ENCODE results near the gene DHPS.
A peak's percentile ranks its signal among the peaks of the same experiment; 100 is the strongest.

Gene DHPS

DNA sequence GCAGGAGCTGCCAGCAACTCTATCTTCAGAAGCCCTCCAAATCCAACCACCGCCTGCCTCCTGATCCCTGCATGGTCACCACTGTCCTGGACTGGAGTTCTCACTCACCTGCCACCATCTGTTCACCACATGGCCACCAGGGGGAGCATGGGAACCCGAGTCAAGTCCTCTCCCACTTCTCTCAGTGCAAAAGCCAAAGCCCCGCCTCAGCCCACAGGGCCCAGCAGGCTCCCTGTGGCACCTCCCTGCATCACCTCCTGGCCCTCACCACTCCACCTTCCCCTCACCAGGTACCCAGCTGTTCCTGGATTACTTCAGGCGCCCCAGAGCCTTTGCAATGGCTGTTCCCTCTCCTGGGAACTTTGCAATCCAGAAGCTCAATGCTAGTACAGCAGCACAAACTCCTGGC is 5.3 kb downstream of the DHPS start:
- Histone ChIP-seq H3K27ac (peak overlapping the region; percentile 2), H2AFZ (no peak overlapping the region), H3K36me3 (ENCODE audit: control insufficient read depth, insufficient read depth, low read length) (no peaks in the 10 kb centered on the region), H3K9me3 (ENCODE audit: control insufficient read depth, low read length) (no peaks in the 10 kb centered on the region), H3K4me1 (peaks cover 4% of the 10 kb centered on the region), H3K79me2 (peaks cover 2% of the 10 kb centered on the region), H3K4me3 (ENCODE audit: low read depth, low read length) (no peak overlapping the region), H3K27me3 (ENCODE audit: control insufficient read depth, insufficient read depth, low read length) (no peaks in the 10 kb centered on the region), H3K9ac (no peak overlapping the region), H3K4me2 (ENCODE audit: low read length) (no peak overlapping the region)
- TF ChIP-seq, protein P1, sequence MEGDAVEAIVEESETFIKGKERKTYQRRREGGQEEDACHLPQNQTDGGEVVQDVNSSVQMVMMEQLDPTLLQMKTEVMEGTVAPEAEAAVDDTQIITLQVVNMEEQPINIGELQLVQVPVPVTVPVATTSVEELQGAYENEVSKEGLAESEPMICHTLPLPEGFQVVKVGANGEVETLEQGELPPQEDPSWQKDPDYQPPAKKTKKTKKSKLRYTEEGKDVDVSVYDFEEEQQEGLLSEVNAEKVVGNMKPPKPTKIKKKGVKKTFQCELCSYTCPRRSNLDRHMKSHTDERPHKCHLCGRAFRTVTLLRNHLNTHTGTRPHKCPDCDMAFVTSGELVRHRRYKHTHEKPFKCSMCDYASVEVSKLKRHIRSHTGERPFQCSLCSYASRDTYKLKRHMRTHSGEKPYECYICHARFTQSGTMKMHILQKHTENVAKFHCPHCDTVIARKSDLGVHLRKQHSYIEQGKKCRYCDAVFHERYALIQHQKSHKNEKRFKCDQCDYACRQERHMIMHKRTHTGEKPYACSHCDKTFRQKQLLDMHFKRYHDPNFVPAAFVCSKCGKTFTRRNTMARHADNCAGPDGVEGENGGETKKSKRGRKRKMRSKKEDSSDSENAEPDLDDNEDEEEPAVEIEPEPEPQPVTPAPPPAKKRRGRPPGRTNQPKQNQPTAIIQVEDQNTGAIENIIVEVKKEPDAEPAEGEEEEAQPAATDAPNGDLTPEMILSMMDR (IDR thresholded peaks at IDR 0.05): peak; percentile 86

DNA sequence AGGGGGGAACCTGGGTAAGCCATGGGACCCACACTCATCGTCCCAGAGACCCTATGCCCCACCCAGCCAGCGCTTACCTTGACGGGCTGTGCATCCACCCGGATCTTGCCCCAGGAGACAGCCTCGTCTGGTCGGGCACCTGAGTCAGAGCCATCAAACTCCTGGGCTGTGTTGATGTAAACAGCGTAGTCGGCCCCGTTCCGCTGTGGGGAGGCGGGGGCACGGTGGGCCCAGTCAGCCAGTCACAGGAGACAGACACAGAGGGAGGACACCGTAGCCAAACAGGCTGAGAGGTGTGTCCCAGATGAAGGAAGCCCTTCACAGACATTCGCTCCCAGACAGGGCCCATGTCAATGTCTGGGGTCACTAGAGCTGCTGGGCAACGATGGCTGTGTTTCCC is 5.7 kb downstream of the DHPS start:
- Histone ChIP-seq H3K9ac (no peak overlapping the region), H3K36me3 (ENCODE audit: control insufficient read depth, insufficient read depth, low read length) (no peaks in the 10 kb centered on the region)
- TF ChIP-seq, protein P1 (IDR thresholded peaks at IDR 0.05): no peak

DNA sequence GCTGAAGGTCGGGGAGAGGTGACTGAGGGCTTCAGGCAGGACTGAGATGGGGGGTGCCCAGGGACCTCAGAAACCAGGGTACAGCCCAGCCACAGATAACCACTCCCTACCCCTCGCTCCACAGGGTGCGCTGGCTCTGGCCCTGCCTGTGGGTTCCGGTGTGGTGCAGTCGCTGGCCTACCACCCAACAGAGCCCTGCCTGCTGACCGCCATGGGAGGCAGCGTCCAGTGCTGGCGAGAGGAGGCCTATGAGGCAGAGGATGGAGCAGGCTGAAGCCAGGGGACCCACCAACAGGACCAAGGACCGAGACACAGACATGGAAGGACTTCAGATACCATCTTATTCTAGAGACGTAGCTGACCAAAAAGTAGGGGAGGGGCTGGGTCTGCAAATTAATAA is 6.3 kb downstream of the DHPS start:
- no peaks in the 10 kb centered on the region for H3K36me3 ChIP-seq (ENCODE audit: control insufficient read depth, insufficient read depth, low read length)

More for the DNA sequence above, 5.7 kb downstream of the DHPS start:
- Histone ChIP-seq H3K4me1 (peaks cover 4% of the 10 kb centered on the region), H3K4me2 (ENCODE audit: low read length) (no peak overlapping the region), H2AFZ (no peak overlapping the region), H3K79me2 (peaks cover 2% of the 10 kb centered on the region), H3K27me3 (ENCODE audit: control insufficient read depth, insufficient read depth, low read length) (no peaks in the 10 kb centered on the region), H3K9me3 (ENCODE audit: control insufficient read depth, low read length) (no peaks in the 10 kb centered on the region), H3K27ac (no peak overlapping the region), H3K4me3 (ENCODE audit: low read depth, low read length) (no peak overlapping the region)

DNA sequence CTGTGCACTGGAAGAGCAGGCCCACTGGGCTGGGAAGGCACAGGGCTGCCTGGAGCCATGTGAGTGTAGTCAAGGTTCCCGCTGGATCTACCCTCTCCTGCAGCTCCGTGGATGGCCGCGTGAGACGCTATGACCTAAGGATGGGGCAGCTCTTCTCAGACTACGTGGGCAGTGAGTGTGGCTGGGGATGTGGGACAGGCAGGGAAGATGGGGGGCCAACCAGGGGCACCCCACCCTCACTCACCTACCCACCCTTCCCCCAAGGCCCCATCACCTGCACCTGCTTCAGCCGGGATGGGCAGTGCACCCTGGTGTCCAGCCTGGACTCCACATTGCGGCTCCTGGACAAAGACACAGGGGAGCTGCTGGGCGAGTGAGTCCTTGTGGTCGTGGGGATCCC is 8.9 kb downstream of the DHPS start:
- no peak overlapping the region for H2AFZ ChIP-seq
- no peak overlapping the region for H3K4me2 ChIP-seq (ENCODE audit: low read length)
- peaks cover 11% of the 10 kb centered on the region for H3K4me1 ChIP-seq
- H3K27me3 ChIP-seq (ENCODE audit: control insufficient read depth, insufficient read depth, low read length): no peaks in the 10 kb centered on the region
- H3K9me3 ChIP-seq (ENCODE audit: control insufficient read depth, low read length): no peaks in the 10 kb centered on the region
- H3K36me3 ChIP-seq (ENCODE audit: control insufficient read depth, insufficient read depth, low read length): no peaks in the 10 kb centered on the region
- peaks cover 5% of the 10 kb centered on the region for H3K79me2 ChIP-seq
- no peak overlapping the region for H3K27ac ChIP-seq
- no peak overlapping the region for H3K9ac ChIP-seq
- H3K4me3 ChIP-seq (ENCODE audit: low read depth, low read length): no peak overlapping the region
- TF ChIP-seq, protein P1 (IDR thresholded peaks at IDR 0.05): no peak

More for the DNA sequence above, 6.3 kb downstream of the DHPS start:
- no peaks in the 10 kb centered on the region for H3K27me3 ChIP-seq (ENCODE audit: control insufficient read depth, insufficient read depth, low read length)
- H3K9me3 ChIP-seq (ENCODE audit: control insufficient read depth, low read length): no peaks in the 10 kb centered on the region
- peaks cover 5% of the 10 kb centered on the region for H3K79me2 ChIP-seq
- no peak overlapping the region for H3K4me2 ChIP-seq (ENCODE audit: low read length)
- H3K27ac ChIP-seq: no peak overlapping the region
- TF ChIP-seq, protein P1 (IDR thresholded peaks at IDR 0.05): no peak
- H3K4me3 ChIP-seq (ENCODE audit: low read depth, low read length): no peak overlapping the region
- no peak overlapping the region for H3K9ac ChIP-seq
- no peak overlapping the region for H2AFZ ChIP-seq
- peaks cover 9% of the 10 kb centered on the region for H3K4me1 ChIP-seq

DNA sequence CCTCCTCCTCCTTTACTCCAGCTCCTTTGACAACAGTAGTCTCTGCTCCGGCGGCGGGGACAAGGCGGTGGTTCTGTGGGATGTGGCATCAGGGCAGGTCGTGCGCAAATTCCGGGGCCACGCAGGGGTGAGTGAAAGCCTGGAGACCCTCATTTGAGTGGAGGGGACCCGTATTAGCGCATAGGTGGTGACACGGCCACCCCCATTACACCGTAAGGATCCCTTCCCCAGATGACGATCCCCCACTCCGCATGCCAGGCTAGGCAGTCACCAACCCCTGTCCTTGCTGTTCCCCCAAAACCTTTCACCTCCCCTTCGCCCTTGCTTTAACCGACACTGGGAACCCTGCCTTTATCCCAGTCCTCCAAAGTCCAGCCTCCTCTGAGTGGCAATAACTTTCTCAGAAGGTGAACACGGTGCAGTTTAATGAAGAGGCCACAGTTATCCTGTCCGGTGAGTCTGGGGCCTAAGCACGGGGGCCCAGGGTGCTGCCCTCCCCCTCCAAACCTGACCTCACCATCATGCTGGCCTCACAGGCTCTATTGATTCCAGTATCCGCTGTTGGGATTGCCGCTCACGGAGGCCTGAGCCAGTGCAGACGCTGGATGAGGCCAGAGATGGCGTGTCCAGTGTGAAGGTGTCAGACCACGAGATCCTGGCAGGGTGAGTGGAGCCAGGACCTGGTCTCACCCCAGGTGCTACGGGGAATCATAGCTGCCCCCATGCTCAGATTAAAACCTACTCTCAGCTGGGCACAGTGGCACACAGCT is 11.3 kb downstream of the DHPS start:
- TF ChIP-seq, protein P1 (IDR thresholded peaks at IDR 0.05): no peak
- peaks cover 5% of the 10 kb centered on the region for H3K79me2 ChIP-seq
- no peaks in the 10 kb centered on the region for H3K27me3 ChIP-seq (ENCODE audit: control insufficient read depth, insufficient read depth, low read length)
- peak overlapping the region; percentile 97 for H3K4me3 ChIP-seq (ENCODE audit: low read depth, low read length)
- no peaks in the 10 kb centered on the region for H3K36me3 ChIP-seq (ENCODE audit: control insufficient read depth, insufficient read depth, low read length)
- H2AFZ ChIP-seq: peak overlapping the region; percentile 75
- H3K9ac ChIP-seq: peak overlapping the region; percentile 24
- peaks cover 10% of the 10 kb centered on the region for H3K4me1 ChIP-seq
- H3K9me3 ChIP-seq (ENCODE audit: control insufficient read depth, low read length): no peaks in the 10 kb centered on the region
- peak overlapping the region; percentile 95 for H3K27ac ChIP-seq
- H3K4me2 ChIP-seq (ENCODE audit: low read length): peak overlapping the region; percentile 100
